ENCODE data around the gene LENEP.

DNA sequence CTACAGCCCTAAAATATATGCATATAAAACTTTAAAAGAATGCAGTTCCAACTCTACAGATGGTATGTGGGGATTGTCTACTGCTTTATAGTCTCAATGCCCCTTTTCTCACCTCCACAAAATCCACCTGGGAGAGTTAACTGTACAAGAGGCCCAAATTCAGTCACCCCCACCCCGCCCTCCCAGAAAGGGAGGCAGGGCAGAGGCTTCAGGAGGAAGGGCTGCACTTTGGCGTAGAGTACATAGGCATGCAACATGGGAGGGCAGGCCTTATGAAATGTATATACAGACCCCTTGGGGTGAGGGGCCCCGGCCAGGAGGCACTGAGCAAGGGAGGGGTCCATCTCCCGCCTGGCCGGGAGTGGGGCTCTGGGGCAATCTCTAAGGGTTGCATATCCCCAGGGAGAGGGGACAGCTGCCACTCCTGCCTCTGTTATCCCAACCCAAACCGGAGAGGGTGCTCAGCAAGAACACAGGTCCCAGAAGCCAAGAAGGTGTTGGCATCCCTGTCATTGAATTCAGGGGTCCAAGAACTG lies 30.5 kb upstream of the LENEP start:
- TF ChIP-seq JUND (IDR thresholded peaks at IDR 0.05; ENCODE audit: low read length) (no peak), POLR2AphosphoS5 (IDR thresholded peaks at IDR 0.05; ENCODE audit: low read depth, low read length) (0 out of 2 replicates have a peak, but pooled peaks have one; percentile 31), EZH2 (IDR thresholded peaks at IDR 0.05; ENCODE audit: low read depth, low read length, severe bottlenecking) (no peak)
- TF ChIP-seq, protein P1, sequence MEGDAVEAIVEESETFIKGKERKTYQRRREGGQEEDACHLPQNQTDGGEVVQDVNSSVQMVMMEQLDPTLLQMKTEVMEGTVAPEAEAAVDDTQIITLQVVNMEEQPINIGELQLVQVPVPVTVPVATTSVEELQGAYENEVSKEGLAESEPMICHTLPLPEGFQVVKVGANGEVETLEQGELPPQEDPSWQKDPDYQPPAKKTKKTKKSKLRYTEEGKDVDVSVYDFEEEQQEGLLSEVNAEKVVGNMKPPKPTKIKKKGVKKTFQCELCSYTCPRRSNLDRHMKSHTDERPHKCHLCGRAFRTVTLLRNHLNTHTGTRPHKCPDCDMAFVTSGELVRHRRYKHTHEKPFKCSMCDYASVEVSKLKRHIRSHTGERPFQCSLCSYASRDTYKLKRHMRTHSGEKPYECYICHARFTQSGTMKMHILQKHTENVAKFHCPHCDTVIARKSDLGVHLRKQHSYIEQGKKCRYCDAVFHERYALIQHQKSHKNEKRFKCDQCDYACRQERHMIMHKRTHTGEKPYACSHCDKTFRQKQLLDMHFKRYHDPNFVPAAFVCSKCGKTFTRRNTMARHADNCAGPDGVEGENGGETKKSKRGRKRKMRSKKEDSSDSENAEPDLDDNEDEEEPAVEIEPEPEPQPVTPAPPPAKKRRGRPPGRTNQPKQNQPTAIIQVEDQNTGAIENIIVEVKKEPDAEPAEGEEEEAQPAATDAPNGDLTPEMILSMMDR (IDR thresholded peaks at IDR 0.05; ENCODE audit: control extremely low read depth in 1 of 3, insufficient read depth in 1 of 3, low read depth in 1 of 3, low read length in 3 of 3) = no peak
